HCT116 (cell line): Measurements from ENCODE around the gene RANBP3L. TPM values are rescaled to one million over a fixed set of nuclear protein-coding genes. Genes with fewer than 3 reads are reported as not detected.

ENCODE experiments used
- ATAC-seq: fragments of 200-7000 bp; cut with Tn5 transposase; 2 replicates; pipeline ENCODE4 v1.9.1; 2020; ENCODE audit warnings: mild to moderate bottlenecking, moderate library complexity
- BruUV-seq: library from RNA; stranded (reverse); fragments of 400-500 nt; replicated peaks from 2 replicates; lab custom pipeline; 2021; lab: Mats Ljungman, UMichigan
- CTCF ChIA-PET: fragments of 300-600 bp; sonication (Branson Sonifier 250); formaldehyde crosslinking; loops from one replicate; lab custom pipeline; 2021; ENCODE audit warnings: antibody characterized with exemption; lab: Charles Lee
- POLR2A ChIA-PET: fragments of 300-600, 350-600 bp; sonication (Branson Sonifier 250); formaldehyde crosslinking; loops from one replicate; lab custom pipeline; 2021; ENCODE audit warnings: antibody characterized with exemption; lab: Charles Lee
- RAD21 ChIA-PET, 2 experiments: fragments of 300-600 bp; sonication (Branson Sonifier 250); formaldehyde crosslinking; loops; one replicate each; lab custom pipeline; 2023; ENCODE audit warnings: low total read pairs in 2 of 2; ENCODE audit not compliant: uncharacterized antibody in 2 of 2, unreplicated experiment in 2 of 2, low non-redundant PET in 1 of 2; lab: Charles Lee
- DNase-seq: peaks from one replicate; pipeline ENCODE4 v3.0.0-alpha.2; 2010; ENCODE audit warnings: low read depth, low spot score
- H2AFZ ChIP-seq: fragments of 200-600 bp; shearing (Covaris generic), sonication (generic); 2 replicates; pipeline ENCODE4 v1.6.1; 2017; ENCODE audit warnings: low read depth, mixed run types, mixed read lengths, antibody characterized with exemption, low read length; ENCODE audit not compliant: poor library complexity, severe bottlenecking
- H3K27ac ChIP-seq: 2 replicates; pipeline ENCODE4 v1.5.1; 2012; ENCODE audit warnings: low read depth, low read length
- H3K27me3 ChIP-seq: fragments of 200-600 bp; sonication (generic); 2 replicates; pipeline ENCODE4 v1.6.1; 2016; ENCODE audit warnings: mixed run types, low read length, mixed read lengths; ENCODE audit not compliant: insufficient read depth
- H3K36me3 ChIP-seq, 2 experiments: fragments of 200-500 bp in 1 of 2; fragments of 200-600 bp in 1 of 2; sonication (Bioruptor generic) in 1 of 2; sonication (generic) in 1 of 2; 2 replicates each; pipeline versions ENCODE4 v1.5.1 to v1.6.1; 2014 to 2016; ENCODE audit warnings: low read length in 2 of 2, inconsistent platforms in 1 of 2, mixed read lengths in 1 of 2, mixed run types in 1 of 2; ENCODE audit not compliant: insufficient read depth in 2 of 2, control insufficient read depth in 1 of 2
- H3K4me1 ChIP-seq, 2 experiments: fragments of 200-600 bp in 1 of 2; sonication (generic) in 1 of 2; 2 replicates each; pipeline versions ENCODE4 v1.5.1 to v1.6.1; 2012 to 2017; ENCODE audit warnings: low read length in 2 of 2, inconsistent platforms in 1 of 2, mild to moderate bottlenecking in 1 of 2, mixed read lengths in 1 of 2, mixed run types in 1 of 2, moderate library complexity in 1 of 2; ENCODE audit not compliant: insufficient read depth in 2 of 2, control insufficient read depth in 1 of 2
- H3K4me2 ChIP-seq: fragments of 200-600 bp; sonication (generic); 2 replicates; pipeline ENCODE4 v1.6.1; 2017; ENCODE audit warnings: mixed run types, low read length, mixed read lengths
- H3K4me3 ChIP-seq, 2 experiments: fragments of 200-600 bp in 1 of 2; sonication (generic) in 1 of 2; replicated peaks in 1 of 2; 2 replicates each; pipeline ENCODE4 v1.5.1; 2011 to 2016; ENCODE audit warnings: low read length in 2 of 2, control low read depth in 1 of 2, low read depth in 1 of 2, mild to moderate bottlenecking in 1 of 2, mixed read lengths in 1 of 2, mixed run types in 1 of 2
- H3K79me2 ChIP-seq: fragments of 200-600 bp; sonication (generic); 2 replicates; pipeline ENCODE4 v1.6.1; 2017; ENCODE audit warnings: mild to moderate bottlenecking, mixed run types, low read length, moderate library complexity, mixed read lengths; ENCODE audit not compliant: insufficient read depth
- H3K9ac ChIP-seq: fragments of 200-600 bp; sonication (generic); 2 replicates; pipeline ENCODE4 v1.6.1; 2016; ENCODE audit warnings: low read length, mixed read lengths
- H3K9me2 ChIP-seq: fragments of 200-600 bp; sonication (generic), shearing (Covaris generic); 2 replicates; pipeline ENCODE4 v1.6.1; 2017; ENCODE audit warnings: mixed run types, mild to moderate bottlenecking, moderate library complexity; ENCODE audit not compliant: insufficient read depth
- H3K9me3 ChIP-seq, 2 experiments: fragments of 200-500 bp in 1 of 2; fragments of 200-600 bp in 1 of 2; sonication (Bioruptor generic) in 1 of 2; sonication (generic) in 1 of 2; 2 replicates each; pipeline ENCODE4 v1.6.1; 2014 to 2017; ENCODE audit warnings: low read length in 2 of 2, mixed read lengths in 2 of 2, inconsistent platforms in 1 of 2, low read depth in 1 of 2, mild to moderate bottlenecking in 1 of 2, mixed run types in 1 of 2, moderate library complexity in 1 of 2; ENCODE audit not compliant: control insufficient read depth in 1 of 2, insufficient read depth in 1 of 2
- H4K20me1 ChIP-seq: fragments of 200-600 bp; sonication (generic), shearing (Covaris generic); 2 replicates; pipeline ENCODE4 v1.6.1; 2017; ENCODE audit warnings: mixed run types, mild to moderate bottlenecking, moderate library complexity; ENCODE audit not compliant: insufficient read depth
- ATF3 ChIP-seq: IDR thresholded peaks from 2 replicates; pipeline ENCODE4 v1.6.1; 2012
- CBX3 ChIP-seq: IDR thresholded peaks from 2 replicates; pipeline ENCODE4 v1.6.1; 2012; ENCODE audit warnings: low read depth
- CEBPB ChIP-seq: IDR thresholded peaks from 2 replicates; pipeline ENCODE4 v1.6.1; 2012; ENCODE audit warnings: low read depth
- CTCF ChIP-seq, 3 experiments: fragments of 200-600 bp in 1 of 3; sonication (generic) in 1 of 3; IDR thresholded peaks in 2 of 3; conservative IDR thresholded peaks in 1 of 3; 2 replicates each; pipeline ENCODE4 v1.5.1; 2012 to 2017; ENCODE audit warnings: low read depth in 2 of 3, low read length in 2 of 3, antibody characterized with exemption in 1 of 3, borderline replicate concordance in 1 of 3, control low read depth in 1 of 3, mild to moderate bottlenecking in 1 of 3, mixed read lengths in 1 of 3, mixed run types in 1 of 3, moderate library complexity in 1 of 3; ENCODE audit not compliant: insufficient read depth in 1 of 3
- EGR1 ChIP-seq: IDR thresholded peaks from 2 replicates; pipeline ENCODE4 v1.6.1; 2012; ENCODE audit warnings: low read depth
- JUND ChIP-seq: IDR thresholded peaks from 2 replicates; pipeline ENCODE4 v1.6.1; 2012
- POLR2A ChIP-seq: IDR thresholded peaks from 2 replicates; pipeline ENCODE4 v1.7.0; 2011; ENCODE audit warnings: borderline replicate concordance; ENCODE audit not compliant: insufficient read depth, insufficient read length; ENCODE audit errors: extremely low read depth
- SIN3A ChIP-seq: IDR thresholded peaks from 2 replicates; pipeline ENCODE4 v1.6.1; 2012; ENCODE audit warnings: low read depth
- SP1 ChIP-seq: IDR thresholded peaks from 2 replicates; pipeline ENCODE4 v1.6.1; 2012; ENCODE audit warnings: low read depth
- TCF7L2 ChIP-seq: IDR thresholded peaks from 2 replicates; pipeline ENCODE4 v1.7.0; 2011; ENCODE audit warnings: borderline replicate concordance, inconsistent platforms; ENCODE audit not compliant: insufficient read depth, insufficient read length; ENCODE audit errors: extremely low read depth
- intact Hi-C: fragments of 100-400 bp; cut with micrococcal nuclease; formaldehyde crosslinking; loops from 2 replicates; pipeline ENCODE4 v1.10.0; 2022
- total RNA-seq: library from RNA; stranded (reverse); gene quantifications from one replicate; pipeline ENCODE4 v1.2.1, GENCODE V29; 2021; ENCODE audit not compliant: unreplicated experiment
- TF ChIP-seq, protein P1 (sequence below): IDR thresholded peaks from 2 replicates; pipeline ENCODE4 v1.6.1; 2012

RANBP3L gene
- total RNA-seq, 1 experiment from 2014 or later, result not detected

- H3K4me3 ChIP-seq, result no peak overlapping the region
- ATAC-seq (no peak), DNase-seq (no peak)
- no peaks in the 10 kb centered on the region; the same call in 1 of the 2 replicates for H3K9me2 ChIP-seq
- peaks cover 3% of the 10 kb centered on the region; the same call in 1 of the 2 replicates for H3K79me2 ChIP-seq
- no peak overlapping the region for H3K27ac ChIP-seq
- H3K36me3 ChIP-seq, result no peaks in the 10 kb centered on the region
- H3K4me1 ChIP-seq, result no peaks in the 10 kb centered on the region
- POLR2A ChIA-PET, result no interaction called here
- no peaks in the 10 kb centered on the region; the same call in 1 of the 2 replicates for H4K20me1 ChIP-seq
- intact Hi-C loops, result no loop called here
- no peak overlapping the region for H3K9ac ChIP-seq
- CTCF ChIA-PET, result no interaction called here
- H3K9me3 ChIP-seq, result no peaks in the 10 kb centered on the region
- TF ChIP-seq CEBPB (no peak), CTCF (IDR thresholded peaks at IDR 0.05 in 2 of 3, conservative IDR thresholded peaks at IDR 0.05 in 1 of 3; ENCODE audit: borderline replicate concordance in 1 of 3, insufficient read depth in 1 of 3, low read depth in 2 of 3, low read length in 2 of 3) (no peak), JUND (no peak), EGR1 (no peak), SP1 (no peak), POLR2A (no peak), CBX3 (no peak), TCF7L2 (no peak), SIN3A (no peak), ATF3 (no peak)
- TF ChIP-seq, protein P1, sequence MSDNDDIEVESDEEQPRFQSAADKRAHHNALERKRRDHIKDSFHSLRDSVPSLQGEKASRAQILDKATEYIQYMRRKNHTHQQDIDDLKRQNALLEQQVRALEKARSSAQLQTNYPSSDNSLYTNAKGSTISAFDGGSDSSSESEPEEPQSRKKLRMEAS, result no peak
- no peak overlapping the region for H3K4me2 ChIP-seq
- RAD21 ChIA-PET, result no interaction called here
- H2AFZ ChIP-seq, result no peak overlapping the region
- BruUV-seq, result no TSS peak
- no peaks in the 10 kb centered on the region for H3K27me3 ChIP-seq
Observed at GRCh38 chr5:36230151-36230790, 71.4 kb downstream of the RANBP3L start.
